HCT116 (cell line): ENCODE data around the gene RUNX2. TPM values are rescaled to one million over a fixed set of nuclear protein-coding genes. Genes with fewer than 3 reads are reported as not detected.

ENCODE experiments used
- ATAC-seq: fragments of 200-7000 bp; cut with Tn5 transposase; 2 replicates; pipeline ENCODE4 v1.9.1; 2020; ENCODE audit warnings: mild to moderate bottlenecking, moderate library complexity
- BruUV-seq: library from RNA; stranded (reverse); fragments of 400-500 nt; replicated peaks from 2 replicates; lab custom pipeline; 2021; lab: Mats Ljungman, UMichigan
- CTCF ChIA-PET: fragments of 300-600 bp; sonication (Branson Sonifier 250); formaldehyde crosslinking; loops from one replicate; lab custom pipeline; 2021; ENCODE audit warnings: antibody characterized with exemption; lab: Charles Lee
- POLR2A ChIA-PET: fragments of 300-600, 350-600 bp; sonication (Branson Sonifier 250); formaldehyde crosslinking; loops from one replicate; lab custom pipeline; 2021; ENCODE audit warnings: antibody characterized with exemption; lab: Charles Lee
- RAD21 ChIA-PET, 2 experiments: fragments of 300-600 bp; sonication (Branson Sonifier 250); formaldehyde crosslinking; loops; one replicate each; lab custom pipeline; 2023; ENCODE audit warnings: low total read pairs in 2 of 2; ENCODE audit not compliant: uncharacterized antibody in 2 of 2, unreplicated experiment in 2 of 2, low non-redundant PET in 1 of 2; lab: Charles Lee
- DNase-seq: peaks from one replicate; pipeline ENCODE4 v3.0.0-alpha.2; 2010; ENCODE audit warnings: low read depth, low spot score
- H2AFZ ChIP-seq: fragments of 200-600 bp; shearing (Covaris generic), sonication (generic); 2 replicates; pipeline ENCODE4 v1.6.1; 2017; ENCODE audit warnings: low read depth, mixed run types, mixed read lengths, antibody characterized with exemption, low read length; ENCODE audit not compliant: poor library complexity, severe bottlenecking
- H3K27ac ChIP-seq: 2 replicates; pipeline ENCODE4 v1.5.1; 2012; ENCODE audit warnings: low read depth, low read length
- H3K27me3 ChIP-seq: fragments of 200-600 bp; sonication (generic); 2 replicates; pipeline ENCODE4 v1.6.1; 2016; ENCODE audit warnings: mixed run types, low read length, mixed read lengths; ENCODE audit not compliant: insufficient read depth
- H3K36me3 ChIP-seq, 2 experiments: fragments of 200-500 bp in 1 of 2; fragments of 200-600 bp in 1 of 2; sonication (Bioruptor generic) in 1 of 2; sonication (generic) in 1 of 2; 2 replicates each; pipeline versions ENCODE4 v1.5.1 to v1.6.1; 2014 to 2016; ENCODE audit warnings: low read length in 2 of 2, inconsistent platforms in 1 of 2, mixed read lengths in 1 of 2, mixed run types in 1 of 2; ENCODE audit not compliant: insufficient read depth in 2 of 2, control insufficient read depth in 1 of 2
- H3K4me1 ChIP-seq, 2 experiments: fragments of 200-600 bp in 1 of 2; sonication (generic) in 1 of 2; 2 replicates each; pipeline versions ENCODE4 v1.5.1 to v1.6.1; 2012 to 2017; ENCODE audit warnings: low read length in 2 of 2, inconsistent platforms in 1 of 2, mild to moderate bottlenecking in 1 of 2, mixed read lengths in 1 of 2, mixed run types in 1 of 2, moderate library complexity in 1 of 2; ENCODE audit not compliant: insufficient read depth in 2 of 2, control insufficient read depth in 1 of 2
- H3K4me2 ChIP-seq: fragments of 200-600 bp; sonication (generic); 2 replicates; pipeline ENCODE4 v1.6.1; 2017; ENCODE audit warnings: mixed run types, low read length, mixed read lengths
- H3K4me3 ChIP-seq, 2 experiments: fragments of 200-600 bp in 1 of 2; sonication (generic) in 1 of 2; replicated peaks in 1 of 2; 2 replicates each; pipeline ENCODE4 v1.5.1; 2011 to 2016; ENCODE audit warnings: low read length in 2 of 2, control low read depth in 1 of 2, low read depth in 1 of 2, mild to moderate bottlenecking in 1 of 2, mixed read lengths in 1 of 2, mixed run types in 1 of 2
- H3K79me2 ChIP-seq: fragments of 200-600 bp; sonication (generic); 2 replicates; pipeline ENCODE4 v1.6.1; 2017; ENCODE audit warnings: mild to moderate bottlenecking, mixed run types, low read length, moderate library complexity, mixed read lengths; ENCODE audit not compliant: insufficient read depth
- H3K9ac ChIP-seq: fragments of 200-600 bp; sonication (generic); 2 replicates; pipeline ENCODE4 v1.6.1; 2016; ENCODE audit warnings: low read length, mixed read lengths
- H3K9me2 ChIP-seq: fragments of 200-600 bp; sonication (generic), shearing (Covaris generic); 2 replicates; pipeline ENCODE4 v1.6.1; 2017; ENCODE audit warnings: mixed run types, mild to moderate bottlenecking, moderate library complexity; ENCODE audit not compliant: insufficient read depth
- H3K9me3 ChIP-seq, 2 experiments: fragments of 200-500 bp in 1 of 2; fragments of 200-600 bp in 1 of 2; sonication (Bioruptor generic) in 1 of 2; sonication (generic) in 1 of 2; 2 replicates each; pipeline ENCODE4 v1.6.1; 2014 to 2017; ENCODE audit warnings: low read length in 2 of 2, mixed read lengths in 2 of 2, inconsistent platforms in 1 of 2, low read depth in 1 of 2, mild to moderate bottlenecking in 1 of 2, mixed run types in 1 of 2, moderate library complexity in 1 of 2; ENCODE audit not compliant: control insufficient read depth in 1 of 2, insufficient read depth in 1 of 2
- H4K20me1 ChIP-seq: fragments of 200-600 bp; sonication (generic), shearing (Covaris generic); 2 replicates; pipeline ENCODE4 v1.6.1; 2017; ENCODE audit warnings: mixed run types, mild to moderate bottlenecking, moderate library complexity; ENCODE audit not compliant: insufficient read depth
- ELF1 ChIP-seq: IDR thresholded peaks from 2 replicates; pipeline ENCODE4 v1.6.1; 2012; ENCODE audit warnings: low read depth, borderline replicate concordance
- EZH2 ChIP-seq: fragments of 200-600 bp; sonication (generic); IDR thresholded peaks from 2 replicates; pipeline ENCODE4 v1.6.1; 2017; ENCODE audit warnings: antibody characterized with exemption, mixed run types
- FOSL1 ChIP-seq: IDR thresholded peaks from 2 replicates; pipeline ENCODE4 v1.6.1; 2012; ENCODE audit warnings: low read depth
- JUND ChIP-seq: IDR thresholded peaks from 2 replicates; pipeline ENCODE4 v1.6.1; 2012
- POLR2A ChIP-seq: IDR thresholded peaks from 2 replicates; pipeline ENCODE4 v1.7.0; 2011; ENCODE audit warnings: borderline replicate concordance; ENCODE audit not compliant: insufficient read depth, insufficient read length; ENCODE audit errors: extremely low read depth
- REST ChIP-seq: IDR thresholded peaks from 2 replicates; pipeline ENCODE4 v1.6.1; 2012; ENCODE audit warnings: low read depth
- YY1 ChIP-seq: IDR thresholded peaks from 2 replicates; pipeline ENCODE4 v1.6.1; 2011; ENCODE audit warnings: low read length, low read depth, moderate library complexity, mild to moderate bottlenecking; ENCODE audit not compliant: insufficient replicate concordance; ENCODE audit errors: extremely low read depth
- ZNF274 ChIP-seq: fragments of 200-500 bp; sonication (Bioruptor generic); IDR thresholded peaks from 2 replicates; pipeline ENCODE4 v1.6.1; 2014; ENCODE audit warnings: mild to moderate bottlenecking, low read depth, low read length, inconsistent platforms
- intact Hi-C: fragments of 100-400 bp; cut with micrococcal nuclease; formaldehyde crosslinking; loops from 2 replicates; pipeline ENCODE4 v1.10.0; 2022
- total RNA-seq: library from RNA; stranded (reverse); gene quantifications from one replicate; pipeline ENCODE4 v1.2.1, GENCODE V29; 2021; ENCODE audit not compliant: unreplicated experiment
- TF ChIP-seq, protein P1 (sequence below): IDR thresholded peaks from 2 replicates; pipeline ENCODE4 v1.6.1; 2012
- TF ChIP-seq, protein P2 (sequence below): IDR thresholded peaks from 2 replicates; pipeline ENCODE4 v1.6.1; 2011; ENCODE audit warnings: mild to moderate bottlenecking, low read length, moderate library complexity; ENCODE audit not compliant: insufficient replicate concordance; ENCODE audit errors: extremely low read depth
- TF ChIP-seq, protein P3 (sequence below): IDR thresholded peaks from 2 replicates; pipeline ENCODE4 v1.6.1; 2012
- TF ChIP-seq, protein P4 (sequence below), 3 experiments: fragments of 200-600 bp in 1 of 3; sonication (generic) in 1 of 3; IDR thresholded peaks in 2 of 3; conservative IDR thresholded peaks in 1 of 3; 2 replicates each; pipeline ENCODE4 v1.5.1; 2012 to 2017; ENCODE audit warnings: low read depth in 2 of 3, low read length in 2 of 3, antibody characterized with exemption in 1 of 3, borderline replicate concordance in 1 of 3, control low read depth in 1 of 3, mild to moderate bottlenecking in 1 of 3, mixed read lengths in 1 of 3, mixed run types in 1 of 3, moderate library complexity in 1 of 3; ENCODE audit not compliant: insufficient read depth in 1 of 3

The RUNX2 gene
- total RNA-seq, 1 experiment from 2014 or later, result 1.1 TPM

- DNase-seq (no peak), ATAC-seq (no peak)
- BruUV-seq, result no TSS peak
- no peak for TF ChIP-seq POLR2A
- TF ChIP-seq ZNF274, result no peak
- TF ChIP-seq YY1, result no peak
- no peak for TF ChIP-seq FOSL1
- TF ChIP-seq ELF1, result no peak
- TF ChIP-seq REST, result no peak
- no peak for TF ChIP-seq EZH2
- no peak for TF ChIP-seq JUND
- TF ChIP-seq, protein P1, sequence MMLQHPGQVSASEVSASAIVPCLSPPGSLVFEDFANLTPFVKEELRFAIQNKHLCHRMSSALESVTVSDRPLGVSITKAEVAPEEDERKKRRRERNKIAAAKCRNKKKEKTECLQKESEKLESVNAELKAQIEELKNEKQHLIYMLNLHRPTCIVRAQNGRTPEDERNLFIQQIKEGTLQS, result no peak
- TF ChIP-seq, protein P2, sequence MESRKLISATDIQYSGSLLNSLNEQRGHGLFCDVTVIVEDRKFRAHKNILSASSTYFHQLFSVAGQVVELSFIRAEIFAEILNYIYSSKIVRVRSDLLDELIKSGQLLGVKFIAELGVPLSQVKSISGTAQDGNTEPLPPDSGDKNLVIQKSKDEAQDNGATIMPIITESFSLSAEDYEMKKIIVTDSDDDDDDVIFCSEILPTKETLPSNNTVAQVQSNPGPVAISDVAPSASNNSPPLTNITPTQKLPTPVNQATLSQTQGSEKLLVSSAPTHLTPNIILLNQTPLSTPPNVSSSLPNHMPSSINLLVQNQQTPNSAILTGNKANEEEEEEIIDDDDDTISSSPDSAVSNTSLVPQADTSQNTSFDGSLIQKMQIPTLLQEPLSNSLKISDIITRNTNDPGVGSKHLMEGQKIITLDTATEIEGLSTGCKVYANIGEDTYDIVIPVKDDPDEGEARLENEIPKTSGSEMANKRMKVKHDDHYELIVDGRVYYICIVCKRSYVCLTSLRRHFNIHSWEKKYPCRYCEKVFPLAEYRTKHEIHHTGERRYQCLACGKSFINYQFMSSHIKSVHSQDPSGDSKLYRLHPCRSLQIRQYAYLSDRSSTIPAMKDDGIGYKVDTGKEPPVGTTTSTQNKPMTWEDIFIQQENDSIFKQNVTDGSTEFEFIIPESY, result no peak
- TF ChIP-seq, protein P3, sequence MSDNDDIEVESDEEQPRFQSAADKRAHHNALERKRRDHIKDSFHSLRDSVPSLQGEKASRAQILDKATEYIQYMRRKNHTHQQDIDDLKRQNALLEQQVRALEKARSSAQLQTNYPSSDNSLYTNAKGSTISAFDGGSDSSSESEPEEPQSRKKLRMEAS, result no peak
- TF ChIP-seq, protein P4, sequence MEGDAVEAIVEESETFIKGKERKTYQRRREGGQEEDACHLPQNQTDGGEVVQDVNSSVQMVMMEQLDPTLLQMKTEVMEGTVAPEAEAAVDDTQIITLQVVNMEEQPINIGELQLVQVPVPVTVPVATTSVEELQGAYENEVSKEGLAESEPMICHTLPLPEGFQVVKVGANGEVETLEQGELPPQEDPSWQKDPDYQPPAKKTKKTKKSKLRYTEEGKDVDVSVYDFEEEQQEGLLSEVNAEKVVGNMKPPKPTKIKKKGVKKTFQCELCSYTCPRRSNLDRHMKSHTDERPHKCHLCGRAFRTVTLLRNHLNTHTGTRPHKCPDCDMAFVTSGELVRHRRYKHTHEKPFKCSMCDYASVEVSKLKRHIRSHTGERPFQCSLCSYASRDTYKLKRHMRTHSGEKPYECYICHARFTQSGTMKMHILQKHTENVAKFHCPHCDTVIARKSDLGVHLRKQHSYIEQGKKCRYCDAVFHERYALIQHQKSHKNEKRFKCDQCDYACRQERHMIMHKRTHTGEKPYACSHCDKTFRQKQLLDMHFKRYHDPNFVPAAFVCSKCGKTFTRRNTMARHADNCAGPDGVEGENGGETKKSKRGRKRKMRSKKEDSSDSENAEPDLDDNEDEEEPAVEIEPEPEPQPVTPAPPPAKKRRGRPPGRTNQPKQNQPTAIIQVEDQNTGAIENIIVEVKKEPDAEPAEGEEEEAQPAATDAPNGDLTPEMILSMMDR (IDR thresholded peaks at IDR 0.05 in 2 of 3, conservative IDR thresholded peaks at IDR 0.05 in 1 of 3; ENCODE audit: borderline replicate concordance in 1 of 3, insufficient read depth in 1 of 3, low read depth in 2 of 3, low read length in 2 of 3), result no peak
- no peaks in the 10 kb centered on the region for H3K9me3 ChIP-seq
- intact Hi-C loops, result no loop called here
- H3K9me2 ChIP-seq, result no peaks in the 10 kb centered on the region
- ChIA-PET CTCF (no interaction called here), RAD21 (no interaction called here), POLR2A (no interaction called here)
- H2AFZ ChIP-seq, result no peak overlapping the region
- no peaks in the 10 kb centered on the region for H3K79me2 ChIP-seq
- H3K36me3 ChIP-seq, result no peaks in the 10 kb centered on the region
- H3K4me2 ChIP-seq, result no peak overlapping the region
- peaks cover 0 to 15% of the 10 kb centered on the region in 2 experiments; a peak in 2 of 4 replicates for H3K4me1 ChIP-seq
- H3K4me3 ChIP-seq, result no peak overlapping the region
- no peaks in the 10 kb centered on the region; the same call in 1 of the 2 replicates for H3K27me3 ChIP-seq
- H3K27ac ChIP-seq, result no peak overlapping the region
- H4K20me1 ChIP-seq, result no peaks in the 10 kb centered on the region
- H3K9ac ChIP-seq, result no peak overlapping the region
These were observed 296.1 kb downstream of the RUNX2 start for GRCh38 chr6:45624228-45624627.
